ENCODE measurements around the gene ZBTB7B. TPM values are rescaled to one million over a fixed set of nuclear protein-coding genes. Genes with fewer than 3 reads are reported as not detected.

The ZBTB7B gene
- total RNA-seq, 1 donor from 2014 or later: 77.6 TPM

DNA sequence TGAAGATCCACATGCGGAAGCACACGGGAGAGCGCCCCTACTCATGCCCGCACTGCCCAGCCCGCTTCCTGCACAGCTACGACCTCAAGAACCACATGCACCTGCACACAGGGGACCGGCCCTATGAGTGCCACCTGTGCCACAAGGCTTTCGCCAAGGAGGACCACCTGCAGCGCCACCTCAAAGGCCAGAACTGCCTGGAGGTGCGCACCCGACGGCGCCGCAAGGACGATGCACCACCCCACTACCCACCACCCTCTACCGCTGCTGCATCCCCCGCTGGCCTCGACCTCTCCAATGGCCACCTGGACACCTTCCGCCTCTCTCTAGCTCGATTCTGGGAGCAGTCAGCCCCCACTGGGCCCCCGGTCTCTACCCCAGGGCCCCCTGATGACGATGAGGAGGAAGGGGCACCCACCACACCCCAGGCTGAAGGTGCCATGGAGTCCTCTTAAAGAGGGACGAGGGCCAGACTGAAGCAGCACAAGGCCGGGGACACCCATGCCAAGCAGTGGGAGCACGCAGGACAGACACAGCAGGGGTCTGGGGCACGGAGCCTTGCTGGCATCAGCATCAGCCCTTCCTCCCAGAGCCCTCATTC is 13.7 kb downstream of the ZBTB7B start:
- peaks cover 75% of the 10 kb centered on the region for H3K4me1 ChIP-seq
- H3K36me3 ChIP-seq: peaks cover 0 to 12% of the 10 kb centered on the region in 2 donors
- peak overlapping the region; percentile 99 for H3K27ac ChIP-seq
- intact Hi-C loops (cut with DNase I): loop anchor here (2.0 to 5.0 kb wide), 2 partner anchors 16 to 54 kb away; partner anchors contain the start of gene PYGO2
- no peaks in the 10 kb centered on the region for H3K27me3 ChIP-seq
- TF ChIP-seq, protein P1, sequence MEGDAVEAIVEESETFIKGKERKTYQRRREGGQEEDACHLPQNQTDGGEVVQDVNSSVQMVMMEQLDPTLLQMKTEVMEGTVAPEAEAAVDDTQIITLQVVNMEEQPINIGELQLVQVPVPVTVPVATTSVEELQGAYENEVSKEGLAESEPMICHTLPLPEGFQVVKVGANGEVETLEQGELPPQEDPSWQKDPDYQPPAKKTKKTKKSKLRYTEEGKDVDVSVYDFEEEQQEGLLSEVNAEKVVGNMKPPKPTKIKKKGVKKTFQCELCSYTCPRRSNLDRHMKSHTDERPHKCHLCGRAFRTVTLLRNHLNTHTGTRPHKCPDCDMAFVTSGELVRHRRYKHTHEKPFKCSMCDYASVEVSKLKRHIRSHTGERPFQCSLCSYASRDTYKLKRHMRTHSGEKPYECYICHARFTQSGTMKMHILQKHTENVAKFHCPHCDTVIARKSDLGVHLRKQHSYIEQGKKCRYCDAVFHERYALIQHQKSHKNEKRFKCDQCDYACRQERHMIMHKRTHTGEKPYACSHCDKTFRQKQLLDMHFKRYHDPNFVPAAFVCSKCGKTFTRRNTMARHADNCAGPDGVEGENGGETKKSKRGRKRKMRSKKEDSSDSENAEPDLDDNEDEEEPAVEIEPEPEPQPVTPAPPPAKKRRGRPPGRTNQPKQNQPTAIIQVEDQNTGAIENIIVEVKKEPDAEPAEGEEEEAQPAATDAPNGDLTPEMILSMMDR (IDR thresholded peaks at IDR 0.05): no peak
- TF ChIP-seq POLR2AphosphoS5 (IDR thresholded peaks at IDR 0.05; ENCODE audit: insufficient read depth in 1 of 2, low read depth in 1 of 2) (no peak), POLR2A (IDR thresholded peaks at IDR 0.05) (no peak)
- peak overlapping the region in 1 of 2 donors; percentile 54 for H3K4me3 ChIP-seq
- no peak for DNase-seq (ENCODE audit: extremely low spot score in 2 of 2)
- H3K9me3 ChIP-seq: no peaks in the 10 kb centered on the region

DNA sequence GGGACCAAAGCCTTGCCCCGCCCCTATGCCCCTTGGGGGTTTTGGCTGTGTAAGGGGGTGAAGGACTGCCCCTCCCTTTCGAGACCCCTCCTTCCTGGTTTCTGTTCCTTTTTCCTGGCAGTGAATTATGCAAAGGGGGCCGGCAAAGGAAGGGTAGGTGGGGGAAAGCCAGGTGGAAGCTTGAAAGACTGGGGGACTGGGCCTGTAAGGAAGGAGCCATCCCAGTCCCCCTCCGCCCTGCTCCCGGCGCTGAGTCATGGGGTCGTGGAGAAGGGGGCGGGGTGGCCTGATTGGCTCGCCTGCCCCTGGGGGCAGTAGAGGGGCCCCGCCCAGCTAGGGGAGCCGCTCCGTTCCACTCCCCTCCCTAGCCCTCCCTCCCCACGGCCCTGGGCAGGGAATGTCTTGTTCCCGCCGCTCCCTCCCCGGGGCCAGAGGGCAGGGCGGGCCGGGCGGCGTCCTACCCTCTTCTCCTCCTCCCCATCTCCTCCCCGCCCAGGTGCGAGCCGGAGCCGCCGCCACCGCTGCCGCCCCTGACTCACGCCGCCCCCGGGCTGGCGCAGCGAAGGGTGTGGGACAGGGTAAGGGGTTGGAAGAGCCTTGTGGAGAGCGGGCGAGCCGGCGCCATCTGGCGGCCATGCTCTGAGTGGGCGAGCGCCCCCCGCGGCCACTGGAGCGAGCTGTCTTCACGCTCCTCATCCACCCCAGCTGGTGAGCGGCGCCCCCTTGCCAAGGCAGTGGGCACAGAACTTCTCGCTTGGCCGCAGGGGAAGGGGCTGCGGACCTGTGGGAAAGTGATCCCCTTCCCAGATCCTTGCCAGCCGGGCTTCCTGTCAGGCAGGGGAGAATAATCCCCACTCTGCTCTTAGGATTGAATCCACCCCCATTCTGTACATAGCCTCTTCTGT is 14.7 kb downstream of the ZBTB7B start:
- H3K4me1 ChIP-seq: peaks cover 66% of the 10 kb centered on the region
- peak in 1 of 2 donors; percentile 97 for DNase-seq (ENCODE audit: extremely low spot score in 2 of 2)
- intact Hi-C loops (cut with DNase I): loop anchor here (2.0 to 5.0 kb wide), 2 partner anchors 16 to 55 kb away; partner anchors contain the start of gene PYGO2
- no peaks in the 10 kb centered on the region for H3K9me3 ChIP-seq
- peaks cover 0 to 12% of the 10 kb centered on the region in 2 donors for H3K36me3 ChIP-seq
- H3K27me3 ChIP-seq: no peaks in the 10 kb centered on the region
- peak overlapping the region; percentile 99 for H3K27ac ChIP-seq
- TF ChIP-seq, protein P1 (IDR thresholded peaks at IDR 0.05): peak; percentile 95 to 98 (median 98)
- TF ChIP-seq POLR2A (IDR thresholded peaks at IDR 0.05) (peak in 1 of 2 donors; percentile 16), POLR2AphosphoS5 (IDR thresholded peaks at IDR 0.05; ENCODE audit: insufficient read depth in 1 of 2, low read depth in 1 of 2) (peak; percentile 74 to 99)
- H3K4me3 ChIP-seq: peak overlapping the region; percentile 34 to 54

DNA sequence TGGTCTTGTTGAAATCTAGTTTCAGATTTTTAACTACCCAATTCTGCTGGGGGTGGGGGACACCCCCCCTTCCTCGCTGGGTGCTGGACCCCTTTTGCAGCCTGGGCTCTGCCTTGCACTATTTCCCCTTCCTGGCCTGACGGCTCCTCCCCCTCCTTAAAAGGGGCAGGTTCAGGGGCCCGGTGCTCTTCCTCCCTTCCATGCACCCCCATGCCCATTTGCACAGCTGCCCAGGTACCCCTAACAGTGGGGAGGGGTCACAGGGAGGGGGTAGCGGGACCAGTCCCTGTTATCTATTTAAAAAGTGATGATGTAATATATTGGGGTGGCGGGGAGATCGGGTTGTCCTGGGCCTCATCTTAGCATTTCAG is 15.3 kb downstream of the ZBTB7B start:
- no peak for DNase-seq (ENCODE audit: extremely low spot score in 2 of 2)
- Histone ChIP-seq H3K4me3 (peak overlapping the region; percentile 34 to 54), H3K36me3 (peaks cover 0 to 12% of the 10 kb centered on the region in 2 donors), H3K27me3 (no peaks in the 10 kb centered on the region), H3K4me1 (peaks cover 59% of the 10 kb centered on the region), H3K9me3 (no peaks in the 10 kb centered on the region), H3K27ac (peak overlapping the region; percentile 99)
- no peak for TF ChIP-seq POLR2A (IDR thresholded peaks at IDR 0.05)
- TF ChIP-seq, protein P1 (IDR thresholded peaks at IDR 0.05): no peak
- TF ChIP-seq POLR2AphosphoS5 (IDR thresholded peaks at IDR 0.05; ENCODE audit: insufficient read depth in 1 of 2, low read depth in 1 of 2): no peak
- intact Hi-C loops (cut with DNase I): loop anchor here (2.0 to 5.0 kb wide), 2 partner anchors 17 to 56 kb away; partner anchors contain the start of gene PYGO2

DNA sequence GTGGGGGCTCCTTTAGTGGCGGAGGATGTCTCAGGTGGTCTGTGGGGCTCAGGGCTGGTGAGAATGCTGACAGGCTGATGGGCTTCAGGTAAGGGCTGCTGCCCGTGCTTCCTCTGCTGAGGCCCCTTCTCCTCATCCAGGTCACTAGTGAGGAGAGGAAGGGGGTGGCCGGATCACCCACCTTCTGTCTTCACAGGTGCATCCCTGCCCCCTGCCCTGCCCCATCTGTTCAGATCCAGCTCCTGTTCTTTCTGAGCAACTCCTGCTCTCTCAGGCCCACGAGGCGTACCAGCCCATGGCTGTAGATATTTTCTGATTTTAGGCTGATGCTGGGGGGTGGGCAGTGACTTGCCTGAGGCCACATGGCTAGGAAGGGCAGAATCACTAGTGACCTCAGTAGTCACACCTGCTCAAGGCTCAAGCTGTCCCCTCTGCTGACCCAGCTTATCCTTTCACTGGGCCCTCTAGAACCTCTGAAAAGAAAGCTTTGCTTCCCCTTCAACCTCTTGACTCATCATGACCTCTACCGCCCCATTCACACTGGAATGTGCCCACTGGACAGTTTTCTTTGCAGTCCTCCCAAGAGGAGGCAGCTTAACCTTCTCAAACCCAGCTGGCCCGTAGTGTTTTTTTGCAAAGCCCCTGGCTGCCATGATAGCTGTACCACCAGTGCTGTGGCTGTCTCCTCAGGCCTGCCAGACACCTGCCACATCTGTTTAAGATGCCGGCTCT is 16.2 kb downstream of the ZBTB7B start:
- peaks cover 0 to 12% of the 10 kb centered on the region in 2 donors for H3K36me3 ChIP-seq
- H3K4me1 ChIP-seq: peaks cover 52% of the 10 kb centered on the region
- intact Hi-C loops (cut with DNase I): loop anchor here (5.0 kb wide), 1 partner anchor 56 kb away; the partner anchor contains the start of gene PYGO2
- H3K4me3 ChIP-seq: no peak overlapping the region
- no peaks in the 10 kb centered on the region for H3K27me3 ChIP-seq
- TF ChIP-seq POLR2A (IDR thresholded peaks at IDR 0.05): no peak
- no peaks in the 10 kb centered on the region for H3K9me3 ChIP-seq
- H3K27ac ChIP-seq: peak overlapping the region; percentile 99
- DNase-seq (ENCODE audit: extremely low spot score in 2 of 2): no peak
